Stimulated activated CD4-positive, alpha-beta T cell treated with anti-CD3 and anti-CD28 coated beads, Interleukin-4, amount 100 ng/mL, for 48 hours (primary cell): ENCODE results near the gene C1QTNF2.

ENCODE experiments used
- DNase-seq, 2 donors: peaks; one replicate each; pipeline ENCODE4 v3.0.0-alpha.2; 2020; ENCODE audit warnings: low read depth in 2 of 2

Gene C1QTNF2

GRCh38 chr5:160371294-160371693 is 868 bp upstream of the C1QTNF2 start:
- no peak for DNase-seq

GRCh38 chr5:160370713-160371034 is 248 bp upstream of the C1QTNF2 start:
- DNase-seq: no peak

GRCh38 chr5:160367885-160368284 is 2.5 kb downstream of the C1QTNF2 start:
- DNase-seq: no peak

- no peak for DNase-seq
Measured at GRCh38 chr5:160367261-160367660, 3.2 kb downstream of the C1QTNF2 start.

- DNase-seq: no peak
Measured at GRCh38 chr5:160366230-160366629, 4.2 kb downstream of the C1QTNF2 start.

GRCh38 chr5:160363660-160364395 is 6.6 kb downstream of the C1QTNF2 start:
- no peak for DNase-seq

GRCh38 chr5:160363211-160363610 is 7.2 kb downstream of the C1QTNF2 start:
- DNase-seq: no peak

- DNase-seq: no peak
Measured at GRCh38 chr5:160361624-160362228, 8.7 kb downstream of the C1QTNF2 start.

GRCh38 chr5:160360310-160360709 is 10.1 kb downstream of the C1QTNF2 start:
- DNase-seq: no peak

- DNase-seq: no peak
Measured at GRCh38 chr5:160359816-160360215, 10.6 kb downstream of the C1QTNF2 start.

GRCh38 chr5:160359242-160359641 is 11.2 kb downstream of the C1QTNF2 start:
- no peak for DNase-seq

GRCh38 chr5:160357861-160358411 is 12.5 kb downstream of the C1QTNF2 start:
- DNase-seq: no peak

GRCh38 chr5:160357394-160357793 is 13.0 kb downstream of the C1QTNF2 start:
- DNase-seq: no peak

GRCh38 chr5:160356550-160357347 is 13.7 kb downstream of the C1QTNF2 start:
- no peak for DNase-seq

GRCh38 chr5:160354666-160355065 is 15.8 kb downstream of the C1QTNF2 start:
- no peak for DNase-seq

- no peak for DNase-seq
Measured at GRCh38 chr5:160353379-160353778, 17.0 kb downstream of the C1QTNF2 start.

GRCh38 chr5:160352308-160352707 is 18.1 kb downstream of the C1QTNF2 start:
- DNase-seq: no peak

GRCh38 chr5:160349935-160350303 is 20.5 kb downstream of the C1QTNF2 start:
- no peak for DNase-seq

- no peak for DNase-seq
Measured at GRCh38 chr5:160349249-160349934, 21.0 kb downstream of the C1QTNF2 start.

- DNase-seq: no peak
Measured at GRCh38 chr5:160348080-160348479, 22.3 kb downstream of the C1QTNF2 start.

GRCh38 chr5:160347448-160347847 is 23.0 kb downstream of the C1QTNF2 start:
- no peak for DNase-seq

GRCh38 chr5:160342413-160342941 is 27.9 kb downstream of the C1QTNF2 start:
- no peak for DNase-seq
